Lower lobe of right lung (tissue), 2 donors: ENCODE data around the gene UBE4A. TPM values are rescaled to one million over a fixed set of nuclear protein-coding genes. Genes with fewer than 3 reads are reported as not detected.

Experiments
- ATAC-seq, 2 donors: fragments of 200-7000 bp; cut with Tn5 transposase; one replicate each; pipeline ENCODE4 v1.9.1; 2020 to 2022; ENCODE audit warnings: mild to moderate bottlenecking in 2 of 2, moderate library complexity in 2 of 2
- DNase-seq: peaks from one replicate; pipeline ENCODE4 v3.0.0-alpha.2; 2020
- H3K27ac ChIP-seq: fragments of 200-600 bp; one replicate; pipeline ENCODE4 v1.8.0; 2022
- H3K27me3 ChIP-seq: fragments of 200-600 bp; one replicate; pipeline ENCODE4 v1.8.0; 2022; ENCODE audit warnings: low read depth
- H3K36me3 ChIP-seq: fragments of 200-600 bp; one replicate; pipeline ENCODE4 v1.8.0; 2022; ENCODE audit warnings: mild to moderate bottlenecking
- H3K4me1 ChIP-seq: fragments of 200-600 bp; one replicate; pipeline ENCODE4 v1.8.0; 2022
- H3K4me3 ChIP-seq: fragments of 200-600 bp; one replicate; pipeline ENCODE4 v1.8.0; 2022; ENCODE audit warnings: mild to moderate bottlenecking
- H3K9me3 ChIP-seq: fragments of 200-600 bp; one replicate; pipeline ENCODE4 v1.8.0; 2022
- intact Hi-C: fragments of 100-400 bp; cut with DNase I; formaldehyde crosslinking; loops from one replicate; pipeline ENCODE4 v1.11.0; 2022
- total RNA-seq: library from RNA; stranded (reverse); fragmentation: NEBNext Ultra II Directional; extraction: Animal tissue kit (Norgen Biotek cat#: 25700); gene quantifications from one replicate; pipeline ENCODE4 v1.2.1, GENCODE V29; 2021
- TF ChIP-seq, protein P1 (sequence below): fragments of 200-600 bp; IDR thresholded peaks from one replicate; pipeline ENCODE4 v1.8.0; 2022; ENCODE audit warnings: antibody characterized with exemption, mild to moderate bottlenecking
- donor health status: DM: no; HTN: yes; CAD: no; lungs with severe emphysema.

Gene UBE4A
- total RNA-seq, 1 donor from 2014 or later = 40.8 TPM

DNA sequence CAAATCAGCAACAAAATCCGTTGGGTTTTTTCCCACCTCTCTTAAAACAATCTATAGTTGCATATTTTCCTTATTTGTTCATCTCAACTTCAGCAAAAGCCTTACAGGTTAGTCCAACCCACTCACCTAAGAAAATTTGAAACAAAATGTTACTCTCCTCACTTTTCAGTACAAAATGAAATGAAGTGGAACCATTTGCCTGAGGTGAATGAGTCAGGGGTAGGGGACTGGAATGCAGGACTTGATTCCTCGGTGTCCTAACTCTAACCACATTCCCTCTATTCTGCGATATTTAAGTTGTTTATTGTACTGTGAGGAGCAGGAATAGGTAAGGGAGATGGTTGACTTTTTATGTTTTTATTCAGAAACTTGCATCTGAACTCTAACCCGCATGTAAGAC lies 58.4 kb downstream of the UBE4A start:
- no peak for ATAC-seq

DNA sequence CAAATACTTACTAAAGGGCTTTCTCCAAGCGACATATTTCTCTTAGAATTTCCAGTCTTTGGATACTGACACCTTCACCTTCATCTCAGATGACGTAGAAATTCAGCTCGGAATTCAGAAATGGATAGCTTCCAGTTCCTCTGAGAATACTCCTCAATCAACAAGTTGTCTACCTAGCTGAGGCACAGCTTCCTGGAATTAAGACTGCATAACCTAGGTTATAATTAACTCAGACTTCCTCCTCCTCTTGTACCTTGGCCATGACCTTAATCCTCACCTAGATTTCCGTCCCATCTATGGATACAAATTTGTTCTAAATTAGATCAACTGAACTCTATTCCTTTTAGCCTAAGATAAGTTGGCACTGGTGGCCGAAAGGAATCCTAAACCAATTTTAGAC lies 59.4 kb downstream of the UBE4A start:
- H3K36me3 ChIP-seq = peaks cover 3% of the 10 kb centered on the region
- DNase-seq (no peak), ATAC-seq (peak in 1 of 2 donors; percentile 16)
- H3K9me3 ChIP-seq = no peaks in the 10 kb centered on the region
- H3K27ac ChIP-seq = no peak overlapping the region
- no peak overlapping the region for H3K4me3 ChIP-seq
- no peaks in the 10 kb centered on the region for H3K27me3 ChIP-seq
- intact Hi-C loops = no loop called here
- H3K4me1 ChIP-seq = peaks cover 6% of the 10 kb centered on the region
- TF ChIP-seq, protein P1, sequence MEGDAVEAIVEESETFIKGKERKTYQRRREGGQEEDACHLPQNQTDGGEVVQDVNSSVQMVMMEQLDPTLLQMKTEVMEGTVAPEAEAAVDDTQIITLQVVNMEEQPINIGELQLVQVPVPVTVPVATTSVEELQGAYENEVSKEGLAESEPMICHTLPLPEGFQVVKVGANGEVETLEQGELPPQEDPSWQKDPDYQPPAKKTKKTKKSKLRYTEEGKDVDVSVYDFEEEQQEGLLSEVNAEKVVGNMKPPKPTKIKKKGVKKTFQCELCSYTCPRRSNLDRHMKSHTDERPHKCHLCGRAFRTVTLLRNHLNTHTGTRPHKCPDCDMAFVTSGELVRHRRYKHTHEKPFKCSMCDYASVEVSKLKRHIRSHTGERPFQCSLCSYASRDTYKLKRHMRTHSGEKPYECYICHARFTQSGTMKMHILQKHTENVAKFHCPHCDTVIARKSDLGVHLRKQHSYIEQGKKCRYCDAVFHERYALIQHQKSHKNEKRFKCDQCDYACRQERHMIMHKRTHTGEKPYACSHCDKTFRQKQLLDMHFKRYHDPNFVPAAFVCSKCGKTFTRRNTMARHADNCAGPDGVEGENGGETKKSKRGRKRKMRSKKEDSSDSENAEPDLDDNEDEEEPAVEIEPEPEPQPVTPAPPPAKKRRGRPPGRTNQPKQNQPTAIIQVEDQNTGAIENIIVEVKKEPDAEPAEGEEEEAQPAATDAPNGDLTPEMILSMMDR = no peak

More for the DNA sequence above, 58.4 kb downstream of the UBE4A start:
- Histone ChIP-seq H3K4me3 (no peak overlapping the region), H3K9me3 (no peaks in the 10 kb centered on the region), H3K27me3 (no peaks in the 10 kb centered on the region), H3K36me3 (peaks cover 4% of the 10 kb centered on the region), H3K27ac (no peak overlapping the region), H3K4me1 (peaks cover 6% of the 10 kb centered on the region)
- intact Hi-C loops = no loop called here
- no peak for DNase-seq
- TF ChIP-seq, protein P1 = no peak

DNA sequence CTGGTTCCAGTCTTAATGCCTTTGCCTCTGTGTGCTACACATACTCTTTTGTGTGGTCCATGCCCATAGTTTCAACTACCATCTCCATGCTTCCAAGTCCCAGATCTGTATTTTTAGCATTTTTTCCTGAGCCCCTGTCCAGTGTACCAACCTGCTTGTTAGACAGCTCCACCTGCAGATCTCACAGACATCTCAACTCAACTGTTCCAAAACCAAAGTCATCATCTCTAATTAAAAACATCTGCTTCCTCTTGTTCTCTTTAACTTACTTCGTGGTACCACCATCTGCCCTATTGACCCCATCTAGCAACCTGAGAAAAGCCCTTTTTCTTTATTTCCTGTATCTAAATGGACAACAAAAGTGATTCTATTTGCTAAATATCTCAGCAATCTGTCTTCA lies 68.3 kb downstream of the UBE4A start:
- TF ChIP-seq, protein P1 = no peak
- Histone ChIP-seq H3K4me1 (no peaks in the 10 kb centered on the region), H3K9me3 (no peaks in the 10 kb centered on the region), H3K36me3 (no peaks in the 10 kb centered on the region), H3K27ac (no peak overlapping the region), H3K27me3 (no peaks in the 10 kb centered on the region), H3K4me3 (no peak overlapping the region)
- ATAC-seq (no peak), DNase-seq (no peak)
- intact Hi-C loops = no loop called here

DNA sequence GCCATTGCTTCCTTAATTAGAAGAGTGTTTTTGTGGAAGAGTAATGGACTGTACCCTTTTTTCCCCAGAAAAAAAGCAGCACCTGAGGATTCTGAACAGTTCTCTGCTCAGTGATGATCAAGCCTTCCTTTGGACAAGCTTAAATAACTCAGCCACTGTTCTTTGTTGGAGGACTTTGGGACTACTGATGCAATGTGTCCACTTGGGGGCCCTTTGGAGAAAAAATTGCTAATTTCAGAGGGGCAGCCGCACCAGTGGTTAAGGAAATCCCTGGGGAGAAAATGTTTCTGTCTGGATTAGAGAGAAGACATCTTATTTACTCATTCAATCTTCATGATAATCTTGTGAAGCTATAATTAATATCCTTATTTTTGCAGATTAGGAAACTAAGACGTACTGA lies 71.6 kb downstream of the UBE4A start:
- TF ChIP-seq, protein P1 = no peak
- Histone ChIP-seq H3K36me3 (no peaks in the 10 kb centered on the region), H3K4me3 (no peak overlapping the region), H3K27ac (no peak overlapping the region), H3K27me3 (no peaks in the 10 kb centered on the region), H3K4me1 (peaks cover 13% of the 10 kb centered on the region), H3K9me3 (no peaks in the 10 kb centered on the region)
- DNase-seq (no peak), ATAC-seq (no peak)
- intact Hi-C loops = no loop called here

DNA sequence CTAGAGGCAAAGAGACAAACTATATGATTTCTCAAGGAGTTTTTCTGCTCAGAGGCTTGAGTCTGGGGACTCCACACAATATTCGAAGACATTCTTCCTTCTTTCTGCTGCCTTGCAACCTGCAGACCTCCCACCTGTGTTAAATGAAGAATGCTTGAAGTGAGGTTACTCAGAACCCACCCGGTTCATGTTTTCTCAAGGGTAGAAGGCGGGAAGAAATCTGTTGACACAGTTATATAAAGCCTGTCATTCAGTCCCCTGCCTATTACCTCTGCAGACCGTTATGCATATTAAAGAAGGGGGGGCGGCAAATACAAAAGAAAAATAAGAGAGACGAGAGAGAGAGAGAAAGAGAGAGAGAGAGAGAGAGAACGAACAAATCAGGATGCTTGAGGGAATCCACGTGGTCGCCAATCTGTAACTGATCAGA lies 74.7 kb downstream of the UBE4A start:
- TF ChIP-seq, protein P1 = no peak
- H3K27ac ChIP-seq = no peak overlapping the region
- no peaks in the 10 kb centered on the region for H3K9me3 ChIP-seq
- DNase-seq (no peak), ATAC-seq (no peak)
- H3K4me3 ChIP-seq = peak overlapping the region; percentile 91
- H3K36me3 ChIP-seq = no peaks in the 10 kb centered on the region
- intact Hi-C loops = no loop called here
- H3K27me3 ChIP-seq = no peaks in the 10 kb centered on the region
- H3K4me1 ChIP-seq = peaks cover 21% of the 10 kb centered on the region
